GM10266 (cell line): ENCODE results near the gene TAF1.
"Not testable (repeated sequence)": the region's sequence is repeated elsewhere in the genome, so short reads cannot be mapped to it uniquely, and the experiment has no call there.

Experiments used
- DNase-seq: peaks from one replicate; pipeline ENCODE4 v3.0.0; 2012; ENCODE audit errors: extremely low spot score
- TF ChIP-seq, protein P1 (sequence below): IDR thresholded peaks from 2 replicates; pipeline ENCODE4 v1.5.1; 2012; ENCODE audit warnings: mild to moderate bottlenecking, low read depth; ENCODE audit not compliant: control insufficient read depth, insufficient read depth; ENCODE audit errors: missing control alignments

The TAF1 gene

DNA sequence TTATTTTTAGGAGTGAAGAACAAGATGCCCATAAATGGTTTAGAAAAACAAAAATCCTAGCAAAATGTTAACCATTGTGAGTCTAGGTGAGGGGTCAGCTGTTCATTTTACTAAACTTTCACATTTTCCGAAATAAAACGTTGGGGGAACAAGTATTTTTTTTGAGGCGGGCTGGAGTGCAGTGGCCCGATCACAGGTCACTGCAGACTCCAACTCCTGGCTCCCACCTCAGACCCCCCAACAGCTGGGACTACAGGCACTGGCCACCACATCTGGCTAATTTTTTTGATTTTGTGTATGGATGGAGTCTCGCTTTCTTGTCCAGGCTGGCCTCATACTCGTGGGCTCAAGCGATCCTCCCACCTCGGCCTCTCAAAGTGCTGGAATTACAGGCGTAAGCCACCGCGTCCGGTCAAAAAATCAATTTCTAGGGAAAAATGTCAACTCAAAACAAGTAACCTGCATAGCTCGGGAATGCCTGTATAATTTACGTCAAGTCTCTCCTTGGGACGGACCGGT, 742 bp upstream of the TAF1 start:
- TF ChIP-seq, protein P1, sequence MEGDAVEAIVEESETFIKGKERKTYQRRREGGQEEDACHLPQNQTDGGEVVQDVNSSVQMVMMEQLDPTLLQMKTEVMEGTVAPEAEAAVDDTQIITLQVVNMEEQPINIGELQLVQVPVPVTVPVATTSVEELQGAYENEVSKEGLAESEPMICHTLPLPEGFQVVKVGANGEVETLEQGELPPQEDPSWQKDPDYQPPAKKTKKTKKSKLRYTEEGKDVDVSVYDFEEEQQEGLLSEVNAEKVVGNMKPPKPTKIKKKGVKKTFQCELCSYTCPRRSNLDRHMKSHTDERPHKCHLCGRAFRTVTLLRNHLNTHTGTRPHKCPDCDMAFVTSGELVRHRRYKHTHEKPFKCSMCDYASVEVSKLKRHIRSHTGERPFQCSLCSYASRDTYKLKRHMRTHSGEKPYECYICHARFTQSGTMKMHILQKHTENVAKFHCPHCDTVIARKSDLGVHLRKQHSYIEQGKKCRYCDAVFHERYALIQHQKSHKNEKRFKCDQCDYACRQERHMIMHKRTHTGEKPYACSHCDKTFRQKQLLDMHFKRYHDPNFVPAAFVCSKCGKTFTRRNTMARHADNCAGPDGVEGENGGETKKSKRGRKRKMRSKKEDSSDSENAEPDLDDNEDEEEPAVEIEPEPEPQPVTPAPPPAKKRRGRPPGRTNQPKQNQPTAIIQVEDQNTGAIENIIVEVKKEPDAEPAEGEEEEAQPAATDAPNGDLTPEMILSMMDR, result no peak
- DNase-seq, result no peak

GRCh38 chrX:71366674-71367256, 608 bp downstream of the TAF1 start:
- TF ChIP-seq, protein P1, result no peak
- peak; percentile 6 for DNase-seq

DNA sequence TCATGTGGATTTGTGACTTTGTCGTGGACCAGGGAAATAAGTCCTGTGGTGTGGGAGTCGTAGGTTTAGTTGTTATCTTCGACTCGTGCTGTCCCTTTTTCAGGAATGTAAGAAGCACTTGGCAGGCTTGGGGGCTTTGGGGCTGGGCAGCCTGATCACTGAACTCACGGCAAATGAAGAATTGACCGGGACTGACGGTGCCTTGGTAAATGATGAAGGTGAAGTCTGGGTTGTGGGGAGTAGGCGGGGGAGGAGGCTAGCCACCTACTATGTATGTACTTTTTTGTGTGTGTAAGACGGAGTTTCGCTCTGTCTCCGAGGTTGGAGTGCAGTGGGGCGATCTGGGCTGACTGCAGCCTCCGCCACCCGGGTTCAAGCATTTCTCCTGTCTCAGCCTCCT, 1.2 kb downstream of the TAF1 start:
- no peak for DNase-seq
- TF ChIP-seq, protein P1, result no peak

DNA sequence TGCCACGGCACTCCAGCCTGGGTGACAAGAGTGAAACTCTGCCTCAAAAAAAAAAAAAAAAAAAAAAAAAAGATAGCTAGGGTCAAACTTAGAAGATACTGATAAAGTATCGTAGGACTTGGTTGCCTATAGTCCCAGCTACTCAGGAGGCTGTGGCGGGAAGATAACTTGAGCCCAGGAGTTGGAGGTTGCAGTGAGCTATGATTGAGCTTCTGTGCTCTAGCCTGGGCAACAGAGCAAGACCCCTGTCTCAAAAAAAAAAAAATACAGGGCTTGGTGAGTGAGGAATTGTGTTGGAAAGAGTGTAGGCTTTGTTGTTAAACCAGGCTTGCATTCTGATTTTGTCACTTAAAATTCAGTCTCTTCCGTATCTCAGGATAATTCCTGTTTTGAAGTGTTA, 6.2 kb downstream of the TAF1 start:
- TF ChIP-seq, protein P1, result no peak
- no peak for DNase-seq

DNA sequence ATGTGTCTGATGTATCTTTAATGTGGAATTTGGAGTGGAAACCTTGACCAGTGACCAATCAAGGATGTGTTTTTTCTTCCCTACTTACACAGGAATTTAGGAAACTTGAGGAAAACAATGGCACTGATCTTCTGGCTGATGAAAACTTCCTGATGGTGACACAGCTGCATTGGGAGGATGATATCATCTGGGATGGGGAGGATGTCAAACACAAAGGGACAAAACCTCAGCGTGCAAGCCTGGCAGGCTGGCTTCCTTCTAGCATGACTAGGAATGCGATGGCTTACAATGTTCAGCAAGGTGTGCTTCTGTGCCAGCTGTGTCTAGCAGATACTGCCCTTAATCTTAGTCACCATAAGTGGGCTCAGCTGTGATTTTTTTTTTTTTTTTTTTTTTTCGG, 12.6 kb downstream of the TAF1 start:
- TF ChIP-seq, protein P1, result no peak
- DNase-seq, result no peak

DNA sequence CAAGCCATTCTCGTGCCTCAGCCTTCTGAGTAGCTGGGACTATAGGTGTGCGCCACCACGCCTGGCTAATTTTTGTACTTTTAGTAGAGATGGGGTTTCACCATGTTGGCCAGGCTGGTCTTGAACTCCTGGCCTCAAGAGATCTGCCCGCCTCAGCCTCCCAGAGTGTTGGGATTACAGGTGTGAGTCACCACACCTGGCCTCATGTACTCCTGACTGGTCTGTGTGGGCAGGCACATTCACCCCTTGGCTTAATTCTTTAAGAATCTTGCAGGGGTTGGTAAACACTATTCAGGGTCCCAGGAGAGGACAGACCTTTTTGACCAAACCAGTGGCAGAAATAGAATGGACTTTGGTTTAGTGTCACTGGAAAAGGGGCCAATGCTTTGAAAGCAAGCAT, 25.6 kb downstream of the TAF1 start:
- not testable (repeated sequence) for DNase-seq

GRCh38 chrX:71393919-71394318, 27.8 kb downstream of the TAF1 start:
- DNase-seq, result no peak
- TF ChIP-seq, protein P1, result no peak

DNA sequence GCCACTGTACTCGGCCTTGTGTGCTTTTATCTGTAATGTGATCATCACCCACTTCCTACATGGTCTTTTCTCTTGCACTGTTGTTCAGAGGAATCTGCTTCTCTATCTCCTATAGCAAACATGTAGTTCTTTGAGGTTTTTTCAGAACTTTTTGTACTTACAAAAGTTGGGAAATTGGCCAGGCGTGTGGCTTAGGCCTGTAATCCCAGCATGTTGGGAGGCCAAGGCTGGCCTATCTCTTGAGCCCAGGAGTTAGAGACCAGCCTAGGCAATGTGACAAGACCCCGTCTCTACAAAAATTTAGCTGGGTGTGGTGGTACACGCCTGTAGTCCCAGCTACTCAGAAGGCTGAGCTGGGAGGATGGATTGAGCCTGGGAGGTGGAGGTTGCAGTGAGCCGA, 30.4 kb downstream of the TAF1 start:
- no peak for DNase-seq
- TF ChIP-seq, protein P1, result no peak
